ENCODE measurements around the gene TUT4. TPM values are rescaled to one million over a fixed set of nuclear protein-coding genes. Genes with fewer than 3 reads are reported as not detected.
"Not testable (repeated sequence)": the region's sequence is repeated elsewhere in the genome, so short reads cannot be mapped to it uniquely, and the experiment has no call there.

TUT4 gene
- total RNA-seq, 3 donors from 2014 or later, result 44.2 to 85.3 (median 68.8) TPM

DNA sequence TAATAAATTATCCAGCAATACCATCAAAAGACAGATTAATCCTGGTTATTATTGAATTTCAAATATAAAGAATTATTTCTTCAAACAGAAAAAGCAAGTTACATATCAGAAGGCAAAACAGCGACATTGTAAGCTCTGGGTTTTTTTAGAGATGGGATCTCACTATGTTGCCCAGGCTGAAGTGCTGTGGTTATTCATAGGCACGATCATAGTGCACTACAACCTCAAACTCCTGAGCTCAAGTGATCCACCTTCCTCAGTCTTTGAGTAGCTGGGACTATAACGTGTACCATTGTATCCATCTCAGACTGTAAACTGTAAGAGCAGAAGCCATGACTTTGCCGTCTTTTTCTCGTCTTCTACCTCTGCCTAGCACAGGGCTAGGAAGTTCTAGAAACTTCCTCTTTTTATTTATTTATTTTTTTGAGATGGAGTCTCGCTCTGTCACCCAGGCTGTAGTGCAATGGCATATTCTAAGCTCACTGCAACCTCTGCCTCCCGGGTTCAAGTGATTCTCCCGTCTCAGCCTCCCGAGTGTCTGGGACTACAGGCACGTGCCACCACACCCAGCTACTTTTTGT, 29.3 kb upstream of the TUT4 start:
- no peaks in the 10 kb centered on the region for H3K36me3 ChIP-seq
- no peak overlapping the region for H3K27ac ChIP-seq
- intact Hi-C loops (cut with DNase I; ENCODE audit: low total_unique reads), result no loop called here
- H3K9me3 ChIP-seq, result no peaks in the 10 kb centered on the region
- H3K27me3 ChIP-seq, result no peaks in the 10 kb centered on the region
- H3K4me3 ChIP-seq, result no peak overlapping the region
- DNase-seq (ENCODE audit: low spot score in 2 of 2), result no peak
- H3K4me1 ChIP-seq, result no peaks in the 10 kb centered on the region
- TF ChIP-seq POLR2A (IDR thresholded peaks at IDR 0.05) (no peak), POLR2AphosphoS5 (IDR thresholded peaks at IDR 0.05) (no peak)
- TF ChIP-seq, protein P1, sequence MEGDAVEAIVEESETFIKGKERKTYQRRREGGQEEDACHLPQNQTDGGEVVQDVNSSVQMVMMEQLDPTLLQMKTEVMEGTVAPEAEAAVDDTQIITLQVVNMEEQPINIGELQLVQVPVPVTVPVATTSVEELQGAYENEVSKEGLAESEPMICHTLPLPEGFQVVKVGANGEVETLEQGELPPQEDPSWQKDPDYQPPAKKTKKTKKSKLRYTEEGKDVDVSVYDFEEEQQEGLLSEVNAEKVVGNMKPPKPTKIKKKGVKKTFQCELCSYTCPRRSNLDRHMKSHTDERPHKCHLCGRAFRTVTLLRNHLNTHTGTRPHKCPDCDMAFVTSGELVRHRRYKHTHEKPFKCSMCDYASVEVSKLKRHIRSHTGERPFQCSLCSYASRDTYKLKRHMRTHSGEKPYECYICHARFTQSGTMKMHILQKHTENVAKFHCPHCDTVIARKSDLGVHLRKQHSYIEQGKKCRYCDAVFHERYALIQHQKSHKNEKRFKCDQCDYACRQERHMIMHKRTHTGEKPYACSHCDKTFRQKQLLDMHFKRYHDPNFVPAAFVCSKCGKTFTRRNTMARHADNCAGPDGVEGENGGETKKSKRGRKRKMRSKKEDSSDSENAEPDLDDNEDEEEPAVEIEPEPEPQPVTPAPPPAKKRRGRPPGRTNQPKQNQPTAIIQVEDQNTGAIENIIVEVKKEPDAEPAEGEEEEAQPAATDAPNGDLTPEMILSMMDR (IDR thresholded peaks at IDR 0.05), result no peak

DNA sequence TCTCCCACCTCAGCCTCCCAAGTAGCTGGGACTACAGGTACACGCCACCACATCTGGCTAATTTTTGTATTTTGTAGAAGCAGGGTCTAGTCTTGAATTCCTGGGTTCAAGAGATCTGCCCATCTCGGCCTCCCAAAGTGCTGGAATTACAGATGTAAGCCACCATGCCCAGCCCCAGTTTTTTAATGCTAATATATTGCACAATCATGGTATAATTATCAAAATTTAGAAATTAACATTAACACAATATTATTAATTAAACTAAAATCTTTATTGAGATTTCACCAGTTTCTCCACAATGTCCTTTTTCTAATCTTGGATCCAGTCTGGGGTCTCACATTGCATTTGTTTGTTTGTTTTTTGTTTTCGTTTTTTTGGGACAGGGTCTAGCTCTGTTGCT, 27.4 kb upstream of the TUT4 start:
- Histone ChIP-seq H3K4me3 (no peak overlapping the region), H3K4me1 (no peaks in the 10 kb centered on the region), H3K9me3 (no peaks in the 10 kb centered on the region), H3K27me3 (no peaks in the 10 kb centered on the region), H3K36me3 (no peaks in the 10 kb centered on the region), H3K27ac (no peak overlapping the region)
- no peak for DNase-seq (ENCODE audit: low spot score in 2 of 2)
- TF ChIP-seq POLR2AphosphoS5 (IDR thresholded peaks at IDR 0.05) (no peak), POLR2A (IDR thresholded peaks at IDR 0.05) (no peak)
- TF ChIP-seq, protein P1 (IDR thresholded peaks at IDR 0.05), result no peak
- intact Hi-C loops (cut with DNase I; ENCODE audit: low total_unique reads), result no loop called here

DNA sequence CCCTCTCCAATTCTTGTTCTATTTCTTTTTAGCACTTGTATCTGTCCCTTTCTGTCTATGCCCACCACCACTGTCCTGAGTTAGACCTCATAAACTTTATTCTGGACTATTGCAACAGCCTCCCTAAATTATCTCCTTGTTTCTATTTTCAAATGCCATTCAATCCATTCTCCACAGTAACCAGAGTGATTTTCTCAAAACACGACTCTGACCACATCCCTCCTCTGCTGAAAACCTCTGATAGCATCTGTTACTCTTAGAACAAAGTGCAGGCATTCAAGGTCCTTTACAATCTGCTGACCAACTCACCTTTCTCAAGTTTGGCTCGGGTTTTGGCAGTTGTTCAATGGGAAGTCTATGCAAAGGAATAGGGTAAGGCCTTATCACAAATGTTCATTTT, 26.5 kb upstream of the TUT4 start:
- no peaks in the 10 kb centered on the region for H3K4me1 ChIP-seq
- H3K36me3 ChIP-seq, result no peaks in the 10 kb centered on the region
- intact Hi-C loops (cut with DNase I; ENCODE audit: low total_unique reads), result no loop called here
- H3K9me3 ChIP-seq, result no peaks in the 10 kb centered on the region
- H3K4me3 ChIP-seq, result no peak overlapping the region
- no peak for DNase-seq (ENCODE audit: low spot score in 2 of 2)
- no peaks in the 10 kb centered on the region for H3K27me3 ChIP-seq
- TF ChIP-seq, protein P1 (IDR thresholded peaks at IDR 0.05), result no peak
- no peak for TF ChIP-seq POLR2A (IDR thresholded peaks at IDR 0.05)
- TF ChIP-seq POLR2AphosphoS5 (IDR thresholded peaks at IDR 0.05), result no peak
- H3K27ac ChIP-seq, result no peak overlapping the region

DNA sequence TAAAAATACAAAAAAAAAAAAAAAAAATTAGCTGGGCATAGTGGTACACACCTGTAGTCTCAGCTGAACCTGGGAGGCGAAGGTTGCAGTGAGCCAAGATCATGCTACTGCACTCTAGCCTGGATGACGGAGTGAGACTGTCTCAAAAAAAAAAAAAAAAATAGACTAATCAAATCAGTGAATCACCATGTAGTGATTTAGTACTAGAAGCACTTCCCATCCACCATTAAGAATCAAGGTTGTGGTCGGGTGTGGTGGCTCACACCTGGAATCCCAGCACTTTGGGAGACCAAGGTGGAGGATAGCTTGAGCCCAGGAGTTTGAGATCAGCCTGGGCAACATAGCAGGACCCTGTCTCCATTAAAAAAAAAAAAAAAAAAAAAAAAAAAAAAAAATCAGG, 25.2 kb upstream of the TUT4 start:
- H3K4me1 ChIP-seq; H3K9me3 ChIP-seq; intact Hi-C loops (cut with DNase I; ENCODE audit: low total_unique reads); DNase-seq (ENCODE audit: low spot score in 2 of 2); H3K4me3 ChIP-seq; H3K36me3 ChIP-seq; H3K27ac ChIP-seq; H3K27me3 ChIP-seq: not testable (repeated sequence)

DNA sequence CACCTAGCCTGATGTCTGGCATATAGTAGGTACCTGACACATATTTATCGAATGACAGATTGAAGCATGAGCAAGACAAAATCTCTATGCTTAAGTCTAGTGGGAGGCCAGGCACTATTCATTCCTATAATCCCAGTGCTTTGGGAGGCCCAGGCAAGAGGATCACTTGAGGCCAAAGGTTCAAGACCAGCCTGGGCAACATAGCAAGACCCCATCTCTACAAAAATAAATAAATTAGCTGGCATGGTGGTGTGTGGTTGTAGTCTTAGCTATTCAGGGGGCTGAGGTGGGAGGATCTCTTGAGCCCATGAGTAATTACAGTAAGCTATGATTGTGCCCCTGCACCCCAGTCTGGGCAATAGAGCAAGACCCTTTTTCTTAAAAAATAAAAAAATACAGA, 23.2 kb upstream of the TUT4 start:
- no peak overlapping the region for H3K4me3 ChIP-seq
- H3K4me1 ChIP-seq, result no peaks in the 10 kb centered on the region
- DNase-seq (ENCODE audit: low spot score in 2 of 2), result no peak
- no peaks in the 10 kb centered on the region for H3K27me3 ChIP-seq
- intact Hi-C loops (cut with DNase I; ENCODE audit: low total_unique reads), result no loop called here
- no peaks in the 10 kb centered on the region for H3K9me3 ChIP-seq
- no peak overlapping the region for H3K27ac ChIP-seq
- no peak for TF ChIP-seq POLR2A (IDR thresholded peaks at IDR 0.05)
- TF ChIP-seq, protein P1 (IDR thresholded peaks at IDR 0.05), result no peak
- no peaks in the 10 kb centered on the region for H3K36me3 ChIP-seq

DNA sequence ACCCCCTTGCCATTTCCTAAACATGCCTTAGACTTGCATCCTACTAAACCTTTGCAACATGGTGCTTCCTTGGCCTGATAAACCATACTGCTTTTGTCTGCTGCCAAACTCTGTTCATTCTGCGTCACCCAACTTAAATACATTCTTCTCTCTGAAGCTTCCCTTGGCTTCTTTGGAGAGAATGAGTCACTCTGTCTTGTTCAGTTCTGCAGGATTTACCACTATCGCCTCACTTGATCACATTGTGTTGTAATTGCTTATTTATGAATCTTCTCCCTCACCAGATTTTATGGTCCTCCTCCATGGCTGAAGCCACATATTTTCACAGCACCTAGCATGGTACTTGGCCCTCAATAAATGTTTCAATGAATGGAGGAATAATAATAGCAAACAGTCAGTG, 21.7 kb upstream of the TUT4 start:
- TF ChIP-seq POLR2AphosphoS5 (IDR thresholded peaks at IDR 0.05) (no peak), POLR2A (IDR thresholded peaks at IDR 0.05) (no peak)
- TF ChIP-seq, protein P1 (IDR thresholded peaks at IDR 0.05), result no peak
- Histone ChIP-seq H3K27me3 (no peaks in the 10 kb centered on the region), H3K27ac (no peak overlapping the region), H3K4me1 (no peaks in the 10 kb centered on the region), H3K36me3 (no peaks in the 10 kb centered on the region), H3K4me3 (no peak overlapping the region), H3K9me3 (no peaks in the 10 kb centered on the region)
- DNase-seq (ENCODE audit: low spot score in 2 of 2), result no peak
- intact Hi-C loops (cut with DNase I; ENCODE audit: low total_unique reads), result no loop called here

Measured in breast epithelium (tissue), 4 donors.